COR-L47 (cell line): ENCODE measurements around the gene HELZ.
"Not testable (repeated sequence)": the region's sequence is repeated elsewhere in the genome, so short reads cannot be mapped to it uniquely, and the experiment has no call there.

Source experiments
- DNase-seq: peaks from one replicate; lab custom pipeline; 2025; lab: John Stamatoyannopoulos, UW

The HELZ gene

DNA sequence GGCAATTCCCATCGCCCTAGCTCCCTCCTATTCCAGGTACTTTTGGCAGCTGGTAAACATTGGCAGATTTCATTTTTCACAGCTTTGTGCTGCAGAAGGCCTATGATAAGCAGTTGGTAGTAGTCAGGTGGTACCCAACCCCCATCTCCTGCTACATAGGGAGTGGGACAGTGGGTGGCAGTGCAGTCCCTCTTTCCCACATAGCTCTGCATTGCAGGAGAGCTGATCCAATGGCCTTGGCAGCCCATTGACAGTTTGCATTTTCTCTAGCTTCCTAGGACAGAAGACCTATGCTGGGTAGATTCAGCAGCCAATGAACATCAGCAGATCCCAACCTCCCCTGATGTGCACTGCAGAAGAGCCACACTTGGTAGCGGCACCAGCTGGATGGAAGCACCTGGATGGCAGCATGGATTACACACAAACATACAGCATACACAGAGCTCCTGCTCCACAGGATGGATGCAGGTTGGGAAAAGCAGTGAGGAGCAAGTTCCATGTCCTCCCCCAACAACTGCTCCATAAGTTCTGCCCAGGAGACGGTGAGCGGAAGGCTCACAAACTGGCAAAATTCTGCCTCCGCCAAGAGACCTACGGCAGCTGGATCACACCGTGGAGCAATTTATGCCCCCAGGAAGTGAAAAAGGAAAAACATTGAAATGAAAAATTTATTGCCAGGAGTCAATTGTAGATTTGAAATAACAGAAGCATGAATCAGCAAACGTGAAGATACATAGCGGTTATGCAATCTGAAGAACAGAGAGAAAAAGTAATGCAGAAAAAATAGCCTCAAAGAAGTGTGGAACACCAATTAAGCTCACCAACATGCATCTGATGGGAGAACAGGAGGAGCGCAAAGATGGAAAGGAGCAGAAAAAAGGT, 105.0 kb downstream of the HELZ start:
- no peak for DNase-seq

DNA sequence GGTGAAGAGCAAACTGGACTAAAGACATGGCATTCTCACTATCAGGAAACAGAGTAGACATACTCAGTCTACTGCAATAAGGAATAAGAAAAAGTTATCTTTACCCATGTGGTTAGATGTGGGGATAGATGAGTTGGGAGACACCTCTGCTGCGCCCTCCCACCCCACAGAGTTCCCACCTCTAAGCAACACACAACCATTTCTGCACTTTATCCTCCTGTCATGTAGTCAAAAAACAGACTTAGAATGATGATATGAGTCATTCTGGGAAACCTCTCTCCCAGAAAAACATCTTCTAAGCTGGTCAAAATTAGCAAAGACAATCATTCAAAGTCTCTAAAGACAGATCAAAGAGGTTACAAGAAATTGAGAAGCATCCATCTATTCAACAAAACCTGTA, 105.7 kb downstream of the HELZ start:
- DNase-seq, result no peak

DNA sequence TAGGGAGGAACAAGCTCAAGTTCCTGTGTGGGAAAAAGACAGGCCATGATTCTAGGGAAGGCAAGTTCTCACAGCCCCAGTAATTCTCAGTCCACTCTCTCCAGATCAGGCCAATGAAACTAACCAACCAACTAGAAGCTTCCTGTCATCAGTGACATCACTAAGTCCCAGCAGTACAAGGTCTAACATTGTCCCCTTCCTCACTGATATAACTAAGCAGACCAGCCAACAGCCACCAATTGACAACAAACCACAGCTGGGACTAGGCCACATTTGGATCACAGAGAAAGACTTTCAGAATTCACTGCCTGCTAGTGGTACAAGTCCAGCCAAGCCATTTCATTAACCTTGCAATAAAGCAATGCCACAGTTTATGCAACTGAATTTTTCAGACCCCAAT, 106.6 kb downstream of the HELZ start:
- no peak for DNase-seq

DNA sequence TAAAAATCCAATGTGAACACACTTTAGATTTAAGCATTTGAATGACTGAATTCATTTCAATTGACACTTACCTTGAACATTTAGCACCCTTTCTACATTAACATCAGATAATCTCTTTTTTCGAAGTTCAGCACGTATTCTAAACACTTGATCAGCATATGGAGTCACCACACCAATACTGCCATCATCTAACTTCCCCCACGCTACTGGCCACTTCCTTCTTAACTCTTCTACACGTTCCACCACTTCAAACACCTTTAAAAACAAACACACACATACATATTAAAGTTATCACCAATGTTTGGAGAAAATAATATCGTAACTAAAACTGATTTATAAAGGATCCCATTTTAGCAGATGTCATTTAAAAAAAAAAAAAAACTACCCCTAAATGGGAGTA, 107.1 kb downstream of the HELZ start:
- DNase-seq, result no peak

DNA sequence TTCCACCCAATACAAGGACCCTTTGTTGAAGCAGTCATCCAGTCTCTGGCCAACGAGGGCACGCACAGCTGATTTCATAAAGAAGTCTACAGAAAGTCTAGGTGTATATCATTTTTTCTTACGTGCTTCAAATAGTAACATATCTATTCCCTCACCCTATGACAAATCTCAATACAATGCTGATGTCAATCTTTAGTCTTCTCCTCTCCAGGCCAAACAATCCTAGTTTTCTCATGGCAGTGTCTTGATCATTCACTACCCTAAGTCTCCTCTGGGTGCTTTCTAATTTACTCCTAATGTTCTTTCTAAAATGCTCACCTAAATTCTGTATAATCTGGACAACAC, 108.0 kb downstream of the HELZ start:
- DNase-seq, result no peak

DNA sequence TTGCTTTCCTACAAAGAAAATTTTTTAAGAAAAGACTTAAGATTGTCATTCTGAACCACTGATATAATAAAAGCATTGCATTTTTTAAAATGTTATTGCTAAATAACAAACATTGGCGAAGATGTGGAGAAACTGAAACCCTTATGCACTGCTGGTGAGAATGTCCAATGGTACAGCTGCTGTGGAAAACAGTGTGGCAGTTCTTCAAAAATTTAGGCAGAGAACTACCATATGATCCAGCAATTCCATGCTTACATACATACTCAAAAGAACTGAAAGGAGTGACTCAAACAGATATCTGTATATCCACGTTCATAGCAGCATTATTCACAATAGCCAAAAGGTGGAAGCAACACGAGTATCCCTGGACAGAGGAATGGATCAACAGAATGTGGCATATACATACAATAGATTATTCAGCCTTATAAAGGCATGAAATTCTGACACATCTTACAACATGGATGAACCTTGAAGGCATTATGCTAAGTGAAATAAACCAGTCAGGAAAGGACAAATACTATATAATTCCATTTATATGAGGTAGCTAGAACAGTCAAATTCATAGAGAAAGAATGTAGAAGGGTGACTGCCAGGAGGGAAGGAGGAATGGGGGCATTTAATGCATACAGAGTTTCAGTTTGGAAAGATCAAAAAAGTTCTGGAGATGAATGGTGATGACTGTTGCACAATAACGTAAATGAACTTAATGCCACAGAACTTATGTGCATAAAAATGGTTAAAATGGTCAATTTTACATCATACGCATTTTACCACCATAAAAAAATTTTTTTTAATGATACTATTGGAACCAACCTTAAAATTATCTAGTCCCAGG, 108.6 kb downstream of the HELZ start:
- no peak for DNase-seq

DNA sequence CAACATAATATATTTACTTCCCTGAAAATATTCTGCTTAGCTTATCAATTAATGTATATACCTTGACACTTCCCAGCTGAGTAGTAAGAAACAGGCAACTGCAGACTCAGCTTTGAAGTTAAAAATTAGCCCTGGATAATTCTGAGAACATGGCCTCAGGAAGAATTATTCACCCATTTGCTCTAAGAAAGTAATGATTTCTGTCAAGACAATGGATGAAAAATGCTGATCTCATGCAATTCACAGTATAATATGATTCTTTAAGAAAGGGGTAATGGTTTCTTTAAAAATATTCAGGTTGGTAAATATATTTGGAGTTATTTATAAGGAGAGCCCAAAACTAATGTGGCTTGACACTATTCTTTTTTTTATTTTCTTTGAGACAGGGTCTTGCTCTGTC, 111.8 kb downstream of the HELZ start:
- no peak for DNase-seq

DNA sequence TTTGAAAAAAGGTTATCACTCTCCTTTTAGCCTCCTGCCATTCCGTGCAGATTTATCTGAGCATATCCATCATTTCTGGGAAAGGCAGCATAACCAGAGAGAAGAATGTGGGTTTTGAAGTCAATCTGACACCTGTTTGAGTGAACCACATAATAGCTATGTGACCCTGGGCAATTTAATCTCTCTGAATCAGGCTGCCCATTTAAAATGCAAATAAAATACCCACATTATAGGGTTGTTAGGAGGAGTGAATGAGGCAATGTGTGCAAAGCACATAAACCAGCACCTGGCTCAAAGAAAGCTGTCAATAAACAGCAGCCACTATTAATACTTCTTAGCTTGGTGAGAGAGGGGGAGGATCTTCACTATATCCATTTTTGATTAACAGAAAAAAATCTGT, 112.6 kb downstream of the HELZ start:
- peak; percentile 45 for DNase-seq

DNA sequence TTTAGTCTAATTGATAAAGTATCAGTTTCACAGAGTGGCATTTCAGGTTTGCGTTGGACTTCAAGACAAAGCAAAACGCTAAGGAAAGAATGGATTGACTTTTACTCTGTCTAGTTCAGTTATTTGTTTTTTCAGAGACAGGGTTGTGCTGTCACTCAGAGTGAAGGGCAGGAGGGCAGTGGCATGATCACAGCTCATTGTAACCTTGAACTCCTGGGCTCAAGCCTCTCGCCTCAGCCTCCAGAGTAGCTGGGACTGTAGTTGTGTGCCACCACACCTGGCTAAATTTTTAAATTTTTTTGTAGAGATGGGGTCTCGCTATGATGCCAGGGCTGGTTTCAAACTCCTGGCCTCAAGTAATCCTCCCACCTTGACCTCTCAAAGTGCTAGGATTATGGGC, 114.2 kb downstream of the HELZ start:
- no peak for DNase-seq

DNA sequence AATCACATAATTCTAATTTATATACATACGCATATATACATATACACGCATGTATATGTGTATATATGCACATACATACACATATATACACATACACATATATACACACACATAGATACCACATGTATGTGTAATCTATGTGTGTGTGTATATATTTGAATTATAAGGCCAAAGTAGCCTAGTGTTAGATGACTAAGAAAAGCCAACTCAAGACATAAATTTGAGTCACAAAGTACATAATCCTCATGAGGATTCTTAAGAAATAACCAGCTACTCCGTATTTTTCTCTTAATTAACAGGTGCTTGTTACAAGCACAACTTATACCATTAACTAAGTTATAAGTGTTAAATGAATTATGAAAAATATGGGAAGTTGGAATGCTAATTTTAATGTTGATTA, 115.7 kb downstream of the HELZ start:
- no peak for DNase-seq

DNA sequence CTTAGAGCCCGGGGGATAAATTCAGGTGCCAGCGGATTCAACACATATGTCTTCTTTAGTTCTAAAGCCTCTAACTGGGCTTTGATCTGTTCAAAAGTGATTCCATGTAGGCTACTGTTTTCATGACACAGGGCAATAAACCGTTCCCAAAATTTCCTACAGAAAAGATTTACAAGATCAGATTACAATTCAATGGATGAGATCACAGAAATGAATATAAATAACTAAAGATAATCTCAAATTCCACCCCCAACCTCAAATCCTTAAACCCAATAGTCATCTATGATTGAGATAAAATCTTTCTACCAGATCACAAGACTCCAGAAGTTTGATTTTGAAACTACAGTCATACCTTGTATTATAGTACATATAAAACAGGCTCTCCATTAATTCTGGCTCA, 116.3 kb downstream of the HELZ start:
- DNase-seq, result no peak

DNA sequence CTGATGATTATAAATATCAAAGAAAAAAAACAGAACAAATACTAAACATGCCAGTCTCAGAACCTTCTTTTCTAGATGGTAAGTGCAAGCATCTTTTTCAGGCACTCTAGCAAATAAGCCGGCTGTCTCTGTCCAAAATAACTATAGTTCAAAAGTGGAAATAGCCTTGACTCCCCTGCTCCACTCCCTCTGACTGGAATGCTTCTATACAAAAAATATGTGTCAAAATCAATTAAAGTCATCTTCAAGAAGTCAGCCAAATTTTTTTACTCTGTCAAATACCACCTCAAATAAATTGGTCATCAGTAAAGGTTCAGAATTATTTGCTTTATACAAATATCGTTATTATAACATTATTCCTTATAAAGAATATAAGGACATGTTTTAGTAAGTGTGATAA, 117.1 kb downstream of the HELZ start:
- DNase-seq, result no peak

DNA sequence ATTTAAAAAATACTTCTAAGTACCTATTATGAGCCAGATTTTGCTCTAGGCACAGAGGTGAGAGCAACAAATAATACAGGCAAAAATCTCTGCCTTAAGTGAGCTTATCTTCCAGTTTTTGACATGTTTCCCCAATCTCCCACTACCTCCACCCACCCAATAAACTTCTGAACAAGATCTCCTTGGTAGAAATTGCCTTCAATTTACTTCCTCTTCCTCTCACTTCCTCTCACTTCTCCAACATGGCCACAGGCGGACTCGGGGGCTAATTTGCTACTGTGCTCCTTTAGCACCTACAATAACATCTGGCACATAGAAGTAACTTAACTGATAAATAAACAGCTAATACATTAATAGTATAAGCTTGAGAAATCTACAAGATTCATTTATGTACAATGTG, 118.0 kb downstream of the HELZ start:
- no peak for DNase-seq

DNA sequence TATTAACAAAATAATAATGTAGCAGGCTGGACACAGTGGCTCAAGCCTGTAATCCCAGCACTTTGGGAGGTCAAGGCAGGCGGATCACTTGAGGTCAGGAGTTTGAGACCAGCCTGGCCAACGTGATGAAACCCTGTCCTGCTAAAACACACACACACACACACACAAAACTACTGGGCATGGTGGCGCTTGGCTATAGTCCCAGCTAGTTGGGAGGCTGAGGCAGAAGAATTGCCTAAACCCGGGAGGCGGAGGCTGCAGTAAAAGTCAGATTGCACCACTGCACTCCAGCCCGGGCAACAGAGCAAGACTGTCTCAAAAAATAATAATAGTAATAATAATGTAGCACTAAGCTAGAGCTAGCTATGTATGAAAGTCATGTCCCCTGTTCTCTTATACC, 118.5 kb downstream of the HELZ start:
- not testable (repeated sequence) for DNase-seq

DNA sequence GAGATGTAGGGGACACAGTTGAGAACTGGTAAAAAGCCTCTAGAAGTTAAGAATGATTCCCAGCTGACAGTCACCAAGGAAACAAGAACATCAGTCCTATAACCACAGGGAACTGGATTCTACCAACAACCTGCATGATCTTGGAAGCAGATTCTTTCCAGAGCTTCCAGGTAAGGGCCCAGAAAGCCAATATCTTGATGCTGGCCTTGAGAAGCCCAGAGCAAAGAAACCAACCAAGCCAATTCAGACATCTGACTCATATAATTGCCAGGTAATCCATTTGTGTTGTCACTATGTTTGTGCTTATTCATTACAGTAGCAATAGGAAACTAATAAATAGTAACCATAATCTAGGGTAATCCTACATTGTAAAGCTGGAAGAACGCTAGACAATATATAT, 119.1 kb downstream of the HELZ start:
- DNase-seq, result no peak

DNA sequence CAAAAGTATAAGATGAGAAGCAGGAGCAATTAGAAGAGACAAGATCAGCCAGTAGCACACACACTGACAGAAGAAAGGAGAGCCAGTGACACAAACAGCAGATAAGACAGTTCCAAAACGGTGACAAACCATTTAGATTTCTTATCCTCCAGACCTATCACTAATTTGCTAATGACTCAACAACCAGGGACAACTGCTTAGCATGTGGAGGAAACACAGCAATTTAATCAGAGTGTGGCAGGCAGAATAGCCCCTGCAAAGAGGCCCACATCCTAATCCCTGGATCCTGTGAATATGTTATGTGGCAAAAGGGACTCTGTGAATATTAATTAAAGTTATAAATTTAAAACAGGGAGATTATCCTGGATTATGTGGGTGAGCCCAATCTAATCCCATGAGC, 119.6 kb downstream of the HELZ start:
- no peak for DNase-seq

DNA sequence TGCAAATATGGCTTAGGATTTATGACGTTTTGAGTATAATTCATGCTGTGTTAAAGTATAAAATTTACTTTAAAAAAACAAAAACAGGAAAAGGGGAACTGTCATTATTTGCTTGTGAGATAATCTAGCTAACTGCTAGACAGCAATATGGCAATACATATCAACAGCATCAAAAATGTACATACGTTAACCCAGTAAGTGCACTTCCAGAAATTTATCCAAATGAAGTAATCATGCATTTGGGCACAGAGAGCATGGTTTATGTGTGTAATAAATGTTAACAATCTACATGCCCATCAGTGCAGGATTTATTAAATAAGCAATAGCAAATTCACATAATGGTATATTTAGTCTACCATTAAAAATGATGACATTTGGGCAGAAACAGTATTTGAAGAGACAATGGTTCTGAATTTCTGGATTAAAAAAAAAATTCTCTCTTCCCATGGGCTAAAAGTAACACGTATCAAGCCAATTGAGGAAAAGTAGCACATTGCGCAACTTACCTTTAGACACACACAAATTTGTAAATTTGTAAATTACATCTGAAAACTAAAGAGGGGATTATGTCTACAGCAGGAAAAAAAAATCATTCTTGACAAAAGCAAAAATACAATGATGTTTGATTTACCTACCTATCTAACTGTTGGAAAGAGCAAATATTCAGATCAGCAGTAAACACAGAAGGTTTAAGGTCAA, 120.4 kb downstream of the HELZ start:
- DNase-seq, result no peak

DNA sequence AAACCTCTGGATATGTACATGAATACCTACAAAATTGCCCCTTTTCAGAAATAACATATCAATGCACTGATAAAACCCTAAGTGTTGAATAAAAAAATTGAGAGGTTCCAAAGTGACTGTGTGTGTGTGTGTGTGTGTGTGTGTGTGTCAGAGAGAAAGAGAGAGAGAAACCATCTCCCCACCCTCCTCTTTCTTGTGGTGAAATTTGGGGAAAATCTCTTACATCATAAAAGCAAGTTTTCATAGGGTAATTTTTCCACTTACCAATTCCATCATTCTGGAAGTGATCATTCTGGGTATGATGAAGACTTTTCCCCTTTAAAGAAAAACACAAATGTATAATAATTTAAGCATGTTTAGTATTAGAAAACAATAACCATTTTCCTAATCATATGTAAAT, 121.3 kb downstream of the HELZ start:
- no peak for DNase-seq

DNA sequence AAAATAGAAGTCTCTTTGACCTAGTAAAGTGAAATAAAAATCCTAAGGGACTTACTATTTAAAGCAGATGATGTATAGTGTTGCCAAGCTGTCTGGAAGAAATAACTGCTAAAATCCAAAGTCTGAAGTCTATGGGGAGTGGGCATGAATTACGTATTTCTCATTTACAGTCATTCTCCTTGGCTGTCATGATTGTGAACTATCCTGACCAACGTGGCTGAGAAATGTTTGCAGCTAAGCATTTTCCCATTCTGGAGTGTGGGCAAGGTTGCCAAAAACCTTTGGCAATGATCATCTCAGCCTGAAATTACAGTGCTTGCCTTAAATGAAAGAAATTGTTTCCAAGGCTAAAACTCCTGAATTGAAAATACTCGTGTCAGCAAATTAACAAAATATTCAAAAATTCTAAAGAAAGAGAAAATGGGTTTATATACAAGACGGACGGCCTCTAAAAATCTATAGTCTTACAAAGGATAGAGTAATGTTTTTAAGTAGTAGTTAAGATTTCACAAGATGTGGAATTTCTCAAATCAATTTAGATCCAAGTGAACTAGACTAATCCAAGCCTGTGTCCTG, 123.6 kb downstream of the HELZ start:
- no peak for DNase-seq

DNA sequence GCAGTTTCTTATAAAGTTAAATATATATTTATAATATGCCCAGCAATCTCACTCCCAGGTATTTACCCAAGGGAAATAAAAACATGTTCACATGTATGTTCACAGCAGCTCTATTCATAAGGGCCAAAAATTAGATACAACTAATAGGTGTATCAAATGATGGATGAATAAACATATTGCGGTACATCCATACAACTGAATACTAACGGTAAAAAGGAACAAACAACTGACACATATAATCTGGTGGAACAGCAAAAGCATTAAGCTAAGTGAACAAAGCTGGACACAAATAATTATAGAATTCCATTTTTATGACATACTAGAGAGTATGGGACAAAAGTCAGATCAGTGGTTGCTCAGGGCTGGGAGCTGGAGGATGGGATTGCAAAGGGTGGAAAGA, 125.9 kb downstream of the HELZ start:
- no peak for DNase-seq

DNA sequence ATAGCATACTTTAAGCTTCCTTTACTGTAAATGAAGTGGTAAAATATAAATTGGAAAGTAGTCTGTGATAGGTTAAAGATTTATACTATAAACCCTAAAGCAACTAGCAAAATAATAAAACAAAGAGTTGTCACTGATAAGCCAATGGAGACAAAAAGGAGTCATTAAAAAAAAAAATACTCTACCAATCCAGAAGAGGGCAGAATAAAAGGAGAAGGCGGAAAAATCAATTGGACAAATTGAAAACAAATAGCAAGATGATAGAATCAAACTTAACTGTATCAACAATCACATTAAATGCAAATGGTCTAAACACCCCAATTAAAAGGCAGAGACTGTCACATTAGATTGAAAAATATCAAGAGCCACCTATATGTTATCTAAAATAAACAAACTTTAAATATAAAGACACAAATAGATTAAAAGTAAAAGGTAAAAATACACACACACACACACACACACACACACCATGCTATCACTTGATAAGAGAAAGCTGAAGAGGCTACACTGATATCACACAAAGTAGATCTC, 128.9 kb downstream of the HELZ start:
- DNase-seq, result no peak

DNA sequence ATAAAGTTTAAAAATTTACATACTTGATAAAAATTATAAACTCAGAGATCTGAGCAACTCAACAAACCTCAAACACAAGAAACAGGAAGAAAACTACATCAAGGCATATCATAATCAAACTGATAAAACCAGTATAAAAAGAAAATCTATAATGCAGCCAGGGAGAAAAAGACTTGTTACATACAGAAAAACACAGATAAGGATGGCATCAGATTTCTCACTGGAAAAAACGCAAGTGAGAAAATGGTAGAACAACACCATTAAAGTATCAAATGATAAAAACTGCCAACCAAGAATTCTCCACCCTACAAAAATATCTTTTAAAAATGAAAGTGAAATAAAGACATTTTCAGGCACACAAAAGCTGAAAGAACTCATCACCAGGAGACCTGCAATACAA, 129.6 kb downstream of the HELZ start:
- no peak for DNase-seq
